ENCODE data around the gene CD200R1L.

GRCh38 chr3:112776000-112776399 lies 70.7 kb downstream of the CD200R1L start:
- no peak for TF ChIP-seq REST (IDR thresholded peaks at IDR 0.05; ENCODE audit: insufficient read depth in 1 of 2, low read depth in 2 of 2, low read length in 2 of 2)
- TF ChIP-seq POLR2AphosphoS5 (IDR thresholded peaks at IDR 0.05; ENCODE audit: low read depth, low read length), result no peak
- no peak for TF ChIP-seq FOXP2 (optimal IDR thresholded peaks at IDR 0.05; ENCODE audit: borderline replicate concordance, extremely low read depth, extremely low read length, insufficient read depth)
- no peak for TF ChIP-seq TAF1 (IDR thresholded peaks at IDR 0.05; ENCODE audit: borderline replicate concordance, insufficient read depth, low read length)
- no peak for TF ChIP-seq SIN3A (IDR thresholded peaks at IDR 0.05; ENCODE audit: borderline replicate concordance, insufficient read depth, low read length)

All from PFSK-1 (cell line).